ENCODE results near the gene IGFBP4. TPM values are rescaled to one million over a fixed set of nuclear protein-coding genes. Genes with fewer than 3 reads are reported as not detected.

Gene IGFBP4
- total RNA-seq, 2 donors from 2014 or later = 88.7 to 315 TPM

GRCh38 chr17:40452216-40452787 lies 9.1 kb downstream of the IGFBP4 start:
- DNase-seq (peak in 1 of 4 donors; percentile 19), ATAC-seq (no peak)
- H3K36me3 ChIP-seq (replicated peaks in 1 of 2; ENCODE audit: insufficient read depth in 1 of 2, low read depth in 2 of 2) = no peaks in the 10 kb centered on the region
- peak overlapping the region in 2 of 4 donors; percentile 30 to 32 for H3K27ac ChIP-seq
- intact Hi-C loops (cut with DNase I) = no loop called here
- no peaks in the 10 kb centered on the region for H3K27me3 ChIP-seq
- H3K9me3 ChIP-seq = no peaks in the 10 kb centered on the region
- 58 to 66% methylated on average over 6 to 7 of the region's 7 CpGs for WGBS, 2 donors
- peaks cover 40% of the 10 kb centered on the region for H3K4me1 ChIP-seq
- no peak overlapping the region for H3K4me3 ChIP-seq
- TF ChIP-seq POLR2A (IDR thresholded peaks at IDR 0.05) (no peak), CTCF (IDR thresholded peaks at IDR 0.05) (no peak)

GRCh38 chr17:40452921-40453378 lies 9.7 kb downstream of the IGFBP4 start:
- DNase-seq = no peak
- TF ChIP-seq CTCF (IDR thresholded peaks at IDR 0.05) = no peak
- no peak for TF ChIP-seq POLR2A (IDR thresholded peaks at IDR 0.05)
- H3K27me3 ChIP-seq = no peaks in the 10 kb centered on the region
- peaks cover 40% of the 10 kb centered on the region for H3K4me1 ChIP-seq
- no peak overlapping the region for H3K4me3 ChIP-seq
- no peak for ATAC-seq
- H3K9me3 ChIP-seq = no peaks in the 10 kb centered on the region
- 74 to 76% methylated on average over 11 to 15 of the region's 15 CpGs for WGBS, 2 donors
- intact Hi-C loops (cut with DNase I) = no loop called here
- H3K36me3 ChIP-seq (replicated peaks in 1 of 2; ENCODE audit: insufficient read depth in 1 of 2, low read depth in 2 of 2) = no peaks in the 10 kb centered on the region
- peak overlapping the region in 1 of 4 donors; percentile 32 for H3K27ac ChIP-seq

DNA sequence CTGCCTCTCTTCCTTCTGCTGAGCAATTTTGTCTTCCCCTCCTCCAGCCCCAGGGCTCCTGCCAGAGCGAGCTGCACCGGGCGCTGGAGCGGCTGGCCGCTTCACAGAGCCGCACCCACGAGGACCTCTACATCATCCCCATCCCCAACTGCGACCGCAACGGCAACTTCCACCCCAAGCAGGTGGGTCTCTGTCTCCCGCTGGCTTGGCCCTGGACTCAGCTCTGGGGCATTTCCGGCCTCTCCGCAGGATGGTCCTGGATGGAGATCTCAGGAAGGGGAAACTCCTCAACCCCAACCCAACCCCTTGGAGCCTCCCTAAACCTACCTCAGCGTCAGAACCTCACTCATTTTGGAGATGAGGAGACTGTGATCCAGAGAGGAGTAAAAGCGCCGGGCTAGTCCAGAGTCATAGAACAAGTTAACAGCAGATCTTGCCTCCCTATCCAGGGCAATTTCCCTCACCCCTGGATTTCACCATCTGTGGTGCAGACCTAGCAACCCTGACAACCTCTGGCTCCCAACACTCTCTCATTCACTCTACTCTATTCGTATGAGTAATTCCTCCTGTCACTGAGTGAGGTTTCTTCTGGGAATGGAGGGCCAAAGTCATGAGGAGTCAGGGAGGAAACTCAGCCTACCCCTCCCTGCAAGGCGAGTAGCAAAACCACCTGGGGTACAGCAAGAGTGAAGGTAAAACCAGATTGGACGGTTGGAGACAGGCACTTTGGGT lies 10.8 kb downstream of the IGFBP4 start:
- Histone ChIP-seq H3K9me3 (no peaks in the 10 kb centered on the region), H3K4me1 (peaks cover 36% of the 10 kb centered on the region), H3K36me3 (replicated peaks in 1 of 2; ENCODE audit: insufficient read depth in 1 of 2, low read depth in 2 of 2) (no peaks in the 10 kb centered on the region), H3K27ac (no peak overlapping the region), H3K27me3 (no peaks in the 10 kb centered on the region), H3K4me3 (no peak overlapping the region)
- TF ChIP-seq CTCF (IDR thresholded peaks at IDR 0.05) = no peak
- TF ChIP-seq POLR2A (IDR thresholded peaks at IDR 0.05) = no peak
- intact Hi-C loops (cut with DNase I) = no loop called here
- WGBS, 2 donors = 74 to 82% methylated on average over 15 to 19 of the region's 19 CpGs
- no peak for ATAC-seq
- no peak for DNase-seq

DNA sequence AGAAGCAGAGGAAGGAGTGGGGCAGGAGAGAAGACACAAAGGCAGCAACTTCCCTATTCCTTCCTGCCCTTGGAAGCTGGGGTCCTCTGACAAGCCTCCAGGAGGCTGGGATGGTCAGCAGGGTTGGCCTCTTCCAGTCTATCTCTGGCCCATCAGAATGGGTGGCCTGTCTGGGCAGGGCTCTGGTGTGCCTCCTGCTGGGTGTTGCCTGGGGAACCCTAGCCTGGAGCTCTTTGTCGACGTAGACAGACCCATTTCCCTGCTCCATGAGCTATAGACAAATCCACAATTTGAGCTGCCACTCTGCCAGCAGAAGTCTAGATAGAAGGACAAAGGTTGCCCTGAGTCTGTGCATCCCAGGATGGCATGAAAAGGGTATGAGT lies 11.4 kb downstream of the IGFBP4 start:
- no peaks in the 10 kb centered on the region for H3K27me3 ChIP-seq
- H3K9me3 ChIP-seq = no peaks in the 10 kb centered on the region
- peaks cover 30% of the 10 kb centered on the region for H3K4me1 ChIP-seq
- WGBS, 2 donors = 65 to 80% methylated on average over 2 of the region's 2 CpGs
- no peak overlapping the region for H3K27ac ChIP-seq
- H3K4me3 ChIP-seq = no peak overlapping the region
- TF ChIP-seq POLR2A (IDR thresholded peaks at IDR 0.05) (no peak), CTCF (IDR thresholded peaks at IDR 0.05) (no peak)
- ATAC-seq = no peak
- DNase-seq = no peak
- no peaks in the 10 kb centered on the region for H3K36me3 ChIP-seq (replicated peaks in 1 of 2; ENCODE audit: insufficient read depth in 1 of 2, low read depth in 2 of 2)
- intact Hi-C loops (cut with DNase I) = no loop called here

Data from body of pancreas (tissue), 4 donors.